ENCODE measurements around the gene SEPTIN3.

SEPTIN3 gene

GRCh38 chr22:41925783-41926460, 43.3 kb upstream of the SEPTIN3 start:
- no peak for DNase-seq (ENCODE audit: low read depth)
- peak; percentile 64 for TF ChIP-seq CTCF (conservative IDR thresholded peaks at IDR 0.05; ENCODE audit: low read depth, low read length)
- H3K4me3 ChIP-seq (ENCODE audit: low read length), result peak overlapping the region; percentile 28

GRCh38 chr22:41927813-41928212, 41.4 kb upstream of the SEPTIN3 start:
- no peak for TF ChIP-seq CTCF (conservative IDR thresholded peaks at IDR 0.05; ENCODE audit: low read depth, low read length)
- H3K4me3 ChIP-seq (ENCODE audit: low read length), result no peak overlapping the region

GRCh38 chr22:41928593-41929417, 40.4 kb upstream of the SEPTIN3 start:
- DNase-seq (ENCODE audit: low read depth), result no peak
- no peak overlapping the region for H3K4me3 ChIP-seq (ENCODE audit: low read length)
- no peak for TF ChIP-seq CTCF (conservative IDR thresholded peaks at IDR 0.05; ENCODE audit: low read depth, low read length)

More at GRCh38 chr22:41927813-41928212, 41.4 kb upstream of the SEPTIN3 start:
- no peak for DNase-seq (ENCODE audit: low read depth)

GRCh38 chr22:41929418-41929810, 39.8 kb upstream of the SEPTIN3 start:
- no peak for TF ChIP-seq CTCF (conservative IDR thresholded peaks at IDR 0.05; ENCODE audit: low read depth, low read length)
- DNase-seq (ENCODE audit: low read depth), result no peak
- no peak overlapping the region for H3K4me3 ChIP-seq (ENCODE audit: low read length)

- no peak for TF ChIP-seq CTCF (conservative IDR thresholded peaks at IDR 0.05; ENCODE audit: low read depth, low read length)
- no peak for DNase-seq (ENCODE audit: low read depth)
- no peak overlapping the region for H3K4me3 ChIP-seq (ENCODE audit: low read length)
Observed at GRCh38 chr22:41931701-41932269, 37.5 kb upstream of the SEPTIN3 start.

GRCh38 chr22:41932353-41932752, 36.9 kb upstream of the SEPTIN3 start:
- TF ChIP-seq CTCF (conservative IDR thresholded peaks at IDR 0.05; ENCODE audit: low read depth, low read length), result no peak
- H3K4me3 ChIP-seq (ENCODE audit: low read length), result no peak overlapping the region
- no peak for DNase-seq (ENCODE audit: low read depth)

Data from retinal pigment epithelial cell (primary cell).